Measurements from ENCODE around the gene AGPAT1. TPM values are rescaled to one million over a fixed set of nuclear protein-coding genes. Genes with fewer than 3 reads are reported as not detected.

AGPAT1 gene
- polyA plus RNA-seq, 2 of the 4 experiments (the other 2 are of a cell fraction), result 29.4 to 40.6 TPM

GRCh38 chr6:32168350-32168749 lies 7.5 kb downstream of the AGPAT1 start:
- no peaks in the 10 kb centered on the region for H3K4me1 ChIP-seq
- 76% methylated on average over 2 of the region's 2 CpGs for WGBS (ENCODE audit: missing lambda C conversion rate)
- ChIA-PET POLR2A (no interaction called here), CTCF (interaction anchor here (1.3 kb wide), 1 partner anchor 49 kb away, joined by 4 read pairs; no protein-coding TSS in a partner anchor)
- no peak overlapping the region for H3K4me3 ChIP-seq
- no peak overlapping the region for H3K27ac ChIP-seq
- ATAC-seq (no peak), FAIRE-seq (no peak), DNase-seq (ENCODE audit: low read depth in 1 of 2, low spot score in 1 of 2) (no peak)
- H3K9me3 ChIP-seq, result no peaks in the 10 kb centered on the region
- TF ChIP-seq EHF (CRISPR knock-in tag; IDR thresholded peaks at IDR 0.05) (no peak), BHLHE40 (IDR thresholded peaks at IDR 0.05; ENCODE audit: low read depth, low read length) (no peak), HMGXB4 (CRISPR knock-in tag; IDR thresholded peaks at IDR 0.05; ENCODE audit: borderline replicate concordance) (no peak), RARB (CRISPR knock-in tag; IDR thresholded peaks at IDR 0.05) (no peak), MAZ (IDR thresholded peaks at IDR 0.05; ENCODE audit: borderline replicate concordance, low read depth, low read length) (no peak), NFE2L2 (conservative IDR thresholded peaks at IDR 0.05; ENCODE audit: low read length) (no peak), TP53 (CRISPR knock-in tag; IDR thresholded peaks at IDR 0.05) (no peak), POLR2AphosphoS2 (conservative IDR thresholded peaks at IDR 0.05; ENCODE audit: low read length) (no peak), CHD4 (IDR thresholded peaks at IDR 0.05; ENCODE audit: borderline replicate concordance) (no peak), ELK1 (IDR thresholded peaks at IDR 0.05; ENCODE audit: low read depth, low read length) (no peak), FOSL2 (IDR thresholded peaks at IDR 0.05) (no peak), FOSL2 (CRISPR knock-in tag; IDR thresholded peaks at IDR 0.05) (no peak)
- TF ChIP-seq, protein P1, sequence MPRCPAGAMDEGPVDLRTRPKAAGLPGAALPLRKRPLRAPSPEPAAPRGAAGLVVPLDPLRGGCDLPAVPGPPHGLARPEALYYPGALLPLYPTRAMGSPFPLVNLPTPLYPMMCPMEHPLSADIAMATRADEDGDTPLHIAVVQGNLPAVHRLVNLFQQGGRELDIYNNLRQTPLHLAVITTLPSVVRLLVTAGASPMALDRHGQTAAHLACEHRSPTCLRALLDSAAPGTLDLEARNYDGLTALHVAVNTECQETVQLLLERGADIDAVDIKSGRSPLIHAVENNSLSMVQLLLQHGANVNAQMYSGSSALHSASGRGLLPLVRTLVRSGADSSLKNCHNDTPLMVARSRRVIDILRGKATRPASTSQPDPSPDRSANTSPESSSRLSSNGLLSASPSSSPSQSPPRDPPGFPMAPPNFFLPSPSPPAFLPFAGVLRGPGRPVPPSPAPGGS (IDR thresholded peaks at IDR 0.05), result no peak
- TF ChIP-seq, protein P2, sequence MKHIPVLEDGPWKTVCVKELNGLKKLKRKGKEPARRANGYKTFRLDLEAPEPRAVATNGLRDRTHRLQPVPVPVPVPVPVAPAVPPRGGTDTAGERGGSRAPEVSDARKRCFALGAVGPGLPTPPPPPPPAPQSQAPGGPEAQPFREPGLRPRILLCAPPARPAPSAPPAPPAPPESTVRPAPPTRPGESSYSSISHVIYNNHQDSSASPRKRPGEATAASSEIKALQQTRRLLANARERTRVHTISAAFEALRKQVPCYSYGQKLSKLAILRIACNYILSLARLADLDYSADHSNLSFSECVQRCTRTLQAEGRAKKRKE (CRISPR knock-in tag; IDR thresholded peaks at IDR 0.05; ENCODE audit: low read depth), result no peak
- no peak overlapping the region for H3K4me2 ChIP-seq

DNA sequence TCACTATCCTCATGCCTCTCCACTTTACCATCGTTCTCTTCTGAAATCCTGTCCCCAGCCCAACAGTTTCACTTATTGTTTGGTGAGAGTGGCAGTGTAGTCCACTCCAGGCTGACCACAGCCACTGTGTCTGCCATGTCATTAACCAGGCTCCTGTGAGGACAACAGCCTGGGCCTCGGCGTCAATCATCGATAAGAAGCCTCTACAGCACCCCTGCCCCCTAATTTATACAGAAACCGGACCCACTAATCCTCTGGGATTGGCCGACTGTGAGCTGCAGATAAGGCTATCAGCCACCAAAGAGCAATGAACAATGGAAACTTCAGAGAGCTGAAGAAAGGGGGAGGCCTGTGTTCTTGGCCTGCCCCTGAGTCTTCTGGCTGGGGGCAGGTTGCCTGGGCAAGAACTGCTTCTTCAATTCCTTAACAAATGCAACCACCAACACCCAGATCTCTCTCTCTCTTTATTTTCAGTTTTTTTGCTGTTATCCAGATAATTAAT lies 8.1 kb downstream of the AGPAT1 start:
- CTCF ChIA-PET, result no interaction called here
- no peak for FAIRE-seq

More for the DNA sequence above, 8.1 kb downstream of the AGPAT1 start:
- H3K27ac ChIP-seq, result no peak overlapping the region
- 92% methylated on average over 4 of the region's 6 CpGs for WGBS (ENCODE audit: missing lambda C conversion rate)
- H3K4me3 ChIP-seq, result no peak overlapping the region
- H3K9me3 ChIP-seq, result no peaks in the 10 kb centered on the region
- TF ChIP-seq POLR2AphosphoS2 (conservative IDR thresholded peaks at IDR 0.05; ENCODE audit: low read length) (no peak), JUNB (IDR thresholded peaks at IDR 0.05) (no peak), CTCF (IDR thresholded peaks at IDR 0.05) (no peak), CBX8 (IDR thresholded peaks at IDR 0.05) (no peak), SMC3 (IDR thresholded peaks at IDR 0.05) (no peak), RNF2 (IDR thresholded peaks at IDR 0.05; ENCODE audit: borderline replicate concordance, low read depth) (no peak), NPAS2 (CRISPR knock-in tag; IDR thresholded peaks at IDR 0.05; ENCODE audit: borderline replicate concordance) (no peak), KDM5A (IDR thresholded peaks at IDR 0.05) (no peak), HES2 (IDR thresholded peaks at IDR 0.05) (no peak), CHD2 (IDR thresholded peaks at IDR 0.05; ENCODE audit: low read length, partially characterized antibody) (no peak), MAZ (IDR thresholded peaks at IDR 0.05; ENCODE audit: borderline replicate concordance, low read depth, low read length) (no peak), REST (IDR thresholded peaks at IDR 0.05) (no peak), E2F6 (IDR thresholded peaks at IDR 0.05; ENCODE audit: borderline replicate concordance, low read depth) (no peak)
- POLR2A ChIA-PET, result interaction anchor here (1.3 kb wide), 1 partner anchor 40 kb away, joined by 3 read pairs; the partner anchor contains the start of gene ATF6B
- DNase-seq (ENCODE audit: low read depth in 1 of 2, low spot score in 1 of 2), result no peak
- H3K4me1 ChIP-seq, result no peaks in the 10 kb centered on the region
- H3K4me2 ChIP-seq, result no peak overlapping the region
- ATAC-seq, result no peak
